Measurements from ENCODE around the gene CRLF1. TPM values are rescaled to one million over a fixed set of nuclear protein-coding genes. Genes with fewer than 3 reads are reported as not detected.

CRLF1 gene
- total RNA-seq, 1 experiment from 2014 or later, result 16.2 TPM

DNA sequence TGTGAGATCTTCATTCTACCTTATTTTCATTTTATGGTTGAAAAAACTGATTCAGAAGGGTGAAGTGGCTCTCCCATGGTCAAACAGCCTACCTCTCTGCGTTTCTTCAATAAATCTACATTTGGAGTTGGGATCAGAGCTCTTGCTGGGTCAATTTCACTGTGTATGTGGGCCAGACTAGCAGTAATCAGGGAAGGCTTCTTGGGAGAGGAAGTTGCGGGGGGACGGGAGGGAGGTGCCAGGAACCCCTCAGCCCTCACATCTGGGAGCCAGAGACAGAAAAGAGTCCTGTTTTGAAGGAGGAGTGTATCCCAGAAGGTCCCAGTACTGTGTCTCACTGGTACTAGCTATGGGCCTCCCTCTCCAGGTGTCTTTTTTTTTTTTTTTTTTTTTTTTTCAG is 48.0 kb downstream of the CRLF1 start:
- H2AFZ ChIP-seq (ENCODE audit: low read length), result no peak overlapping the region
- no peak overlapping the region for H3K27ac ChIP-seq (ENCODE audit: insufficient read length, low read depth, low read length)
- peak overlapping the region; percentile 65 for H3K4me2 ChIP-seq (ENCODE audit: insufficient read depth, insufficient read length, low read length)
- no peaks in the 10 kb centered on the region for H3K9me3 Mint-ChIP-seq
- peaks cover 6% of the 10 kb centered on the region; the same call in 1 of the 2 replicates for H3K79me2 ChIP-seq (ENCODE audit: insufficient read depth, low read length)
- no peaks in the 10 kb centered on the region for H3K27me3 Mint-ChIP-seq (ENCODE audit: low read depth)
- no peaks in the 10 kb centered on the region for H4K20me1 ChIP-seq (ENCODE audit: control insufficient read depth, insufficient read depth, insufficient read length)
- peaks cover 5 to 8% of the 10 kb centered on the region in 2 experiments for H3K4me1 Mint-ChIP-seq
- no peak overlapping the region for H3K23ac ChIP-seq (ENCODE audit: insufficient read length, low read depth, low read length)
- peak overlapping the region; percentile 88 to 96 for H3K4me3 Mint-ChIP-seq
- no peak overlapping the region for H2BK20ac ChIP-seq (ENCODE audit: low read depth, low read length, poor library complexity, severe bottlenecking)
- H2BK120ac ChIP-seq (ENCODE audit: low read depth, low read length, poor library complexity, severe bottlenecking), result no peak overlapping the region
- no peak overlapping the region for H4K5ac ChIP-seq (ENCODE audit: insufficient read length, low read depth, low read length)
- H2BK5ac ChIP-seq (ENCODE audit: insufficient read length, low read length), result no peak overlapping the region
- H4K91ac ChIP-seq (ENCODE audit: insufficient read length, low read depth, low read length), result no peak overlapping the region
- H2AK5ac ChIP-seq (ENCODE audit: insufficient read length, low read length), result no peak overlapping the region
- WGBS (ENCODE audit: extremely low coverage, insufficient read length, low lambda C conversion rate), result no CpG with 5 or more reads among the region's 3 CpGs
- H3K4me1 ChIP-seq (ENCODE audit: insufficient read depth, low read length), result no peaks in the 10 kb centered on the region
- H2BK15ac ChIP-seq (ENCODE audit: low read depth, low read length), result no peak overlapping the region
- H2BK12ac ChIP-seq (ENCODE audit: insufficient read length, low read depth, low read length), result no peak overlapping the region
- no peak overlapping the region for H3T11ph ChIP-seq (ENCODE audit: low read length)
- no peak overlapping the region for H3K9ac ChIP-seq (ENCODE audit: extremely low read depth, insufficient read length, low read length)
- no peak overlapping the region for H3K4ac ChIP-seq (ENCODE audit: low read depth, low read length)
- H3K23me2 ChIP-seq (ENCODE audit: insufficient read length, low read depth, low read length, poor library complexity, severe bottlenecking), result peaks cover 6% of the 10 kb centered on the region
- H3K36me3 Mint-ChIP-seq (ENCODE audit: insufficient read depth in 1 of 3, low read depth in 3 of 3), result peaks cover 3 to 20% (median 19%) of the 10 kb centered on the region in 3 experiments; a peak in 6 of 7 replicates
- no peak overlapping the region for H3K14ac ChIP-seq (ENCODE audit: insufficient read depth, low read length)
- peak overlapping the region in 1 of 3 experiments; percentile 21; a peak in 2 of 7 replicates for H3K27ac Mint-ChIP-seq
- no peaks in the 10 kb centered on the region for H3K27me3 ChIP-seq (ENCODE audit: insufficient read depth, low read length)
- no peak overlapping the region for H3K56ac ChIP-seq (ENCODE audit: insufficient read length, low read depth, low read length)
- H3K18ac ChIP-seq (ENCODE audit: insufficient read length, low read depth, low read length), result no peak overlapping the region
- DNase-seq, result no peak
- H3K9me3 ChIP-seq (ENCODE audit: control insufficient read depth, low read depth, low read length), result no peaks in the 10 kb centered on the region
- TF ChIP-seq, protein P1, sequence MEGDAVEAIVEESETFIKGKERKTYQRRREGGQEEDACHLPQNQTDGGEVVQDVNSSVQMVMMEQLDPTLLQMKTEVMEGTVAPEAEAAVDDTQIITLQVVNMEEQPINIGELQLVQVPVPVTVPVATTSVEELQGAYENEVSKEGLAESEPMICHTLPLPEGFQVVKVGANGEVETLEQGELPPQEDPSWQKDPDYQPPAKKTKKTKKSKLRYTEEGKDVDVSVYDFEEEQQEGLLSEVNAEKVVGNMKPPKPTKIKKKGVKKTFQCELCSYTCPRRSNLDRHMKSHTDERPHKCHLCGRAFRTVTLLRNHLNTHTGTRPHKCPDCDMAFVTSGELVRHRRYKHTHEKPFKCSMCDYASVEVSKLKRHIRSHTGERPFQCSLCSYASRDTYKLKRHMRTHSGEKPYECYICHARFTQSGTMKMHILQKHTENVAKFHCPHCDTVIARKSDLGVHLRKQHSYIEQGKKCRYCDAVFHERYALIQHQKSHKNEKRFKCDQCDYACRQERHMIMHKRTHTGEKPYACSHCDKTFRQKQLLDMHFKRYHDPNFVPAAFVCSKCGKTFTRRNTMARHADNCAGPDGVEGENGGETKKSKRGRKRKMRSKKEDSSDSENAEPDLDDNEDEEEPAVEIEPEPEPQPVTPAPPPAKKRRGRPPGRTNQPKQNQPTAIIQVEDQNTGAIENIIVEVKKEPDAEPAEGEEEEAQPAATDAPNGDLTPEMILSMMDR (conservative IDR thresholded peaks at IDR 0.05), result no peak
- no peaks in the 10 kb centered on the region for H3K79me1 ChIP-seq (ENCODE audit: insufficient read depth, low read depth, low read length, poor library complexity, severe bottlenecking)
- H4K8ac ChIP-seq (replicated peaks; ENCODE audit: insufficient read length, low read depth, low read length), result no peak overlapping the region

All from H9 (cell line).